Liver (tissue), 9 donors: ENCODE results near the gene PKP1. TPM values are rescaled to one million over a fixed set of nuclear protein-coding genes. Genes with fewer than 3 reads are reported as not detected.

Experiments
- DNase-seq: peaks from one replicate; pipeline ENCODE4 v3.0.0-alpha.2; 2017; ENCODE audit warnings: low spot score
- H3K27ac ChIP-seq, 2 donors: one replicate each; pipeline ENCODE4 v1.7.0; 2013; ENCODE audit warnings: inconsistent platforms in 2 of 2, low read length in 2 of 2, control low read depth in 1 of 2, low read depth in 1 of 2, mild to moderate bottlenecking in 1 of 2
- H3K27me3 ChIP-seq, 4 donors: one replicate each; pipeline versions ENCODE4 v1.6.1 to v1.7.0; 2013; ENCODE audit warnings: low read length in 3 of 4, inconsistent platforms in 1 of 4, mild to moderate bottlenecking in 1 of 4, moderate library complexity in 1 of 4; ENCODE audit not compliant: control insufficient read depth in 4 of 4, insufficient read depth in 4 of 4
- H3K36me3 ChIP-seq, 4 donors: one replicate each; pipeline versions ENCODE4 v1.6.1 to v1.7.0; 2013; ENCODE audit warnings: low read length in 3 of 4, mild to moderate bottlenecking in 3 of 4, low read depth in 1 of 4, moderate library complexity in 1 of 4; ENCODE audit not compliant: control insufficient read depth in 4 of 4, insufficient read depth in 3 of 4
- H3K4me1 ChIP-seq, 4 donors: one replicate each; pipeline versions ENCODE4 v1.6.1 to v1.7.0; 2013; ENCODE audit warnings: low read length in 3 of 4, mild to moderate bottlenecking in 3 of 4, moderate library complexity in 1 of 4; ENCODE audit not compliant: control insufficient read depth in 4 of 4, insufficient read depth in 4 of 4
- H3K4me3 ChIP-seq, 3 donors: one replicate each; pipeline versions ENCODE4 v1.6.1 to v1.7.0; 2013; ENCODE audit warnings: low read length in 3 of 3, control low read depth in 1 of 3, low read depth in 1 of 3, mild to moderate bottlenecking in 1 of 3
- H3K9ac ChIP-seq, 2 donors: one replicate each; pipeline ENCODE4 v1.7.0; 2013; ENCODE audit warnings: low read length in 2 of 2, mild to moderate bottlenecking in 2 of 2, moderate library complexity in 2 of 2, control low read depth in 1 of 2, low read depth in 1 of 2
- H3K9me3 ChIP-seq, 4 donors: one replicate each; pipeline versions ENCODE4 v1.6.1 to v1.7.0; 2013; ENCODE audit warnings: low read length in 3 of 4; ENCODE audit not compliant: control insufficient read depth in 4 of 4
- EGR1 ChIP-seq, 2 donors: IDR thresholded peaks; 2 replicates each; pipeline ENCODE4 v1.6.1; 2016 to 2018; ENCODE audit warnings: antibody characterized with exemption in 2 of 2, low read depth in 2 of 2
- FOXA1 ChIP-seq: IDR thresholded peaks from 2 replicates; pipeline ENCODE4 v1.6.1; 2016; ENCODE audit warnings: antibody characterized with exemption
- FOXA2 ChIP-seq: IDR thresholded peaks from 2 replicates; pipeline ENCODE4 v1.6.1; 2016; ENCODE audit warnings: antibody characterized with exemption
- GABPA ChIP-seq, 2 donors: IDR thresholded peaks in 1 of 2; conservative IDR thresholded peaks in 1 of 2; 2 replicates each; pipeline ENCODE4 v1.6.1; 2016; ENCODE audit warnings: antibody characterized with exemption in 2 of 2, mild to moderate bottlenecking in 1 of 2, moderate library complexity in 1 of 2
- HNF4A ChIP-seq, 2 donors: conservative IDR thresholded peaks; 2 replicates each; pipeline ENCODE4 v1.6.1; 2016; ENCODE audit warnings: antibody characterized with exemption in 2 of 2, mild to moderate bottlenecking in 2 of 2
- HNF4G ChIP-seq: IDR thresholded peaks from 2 replicates; pipeline ENCODE4 v1.6.1; 2016; ENCODE audit warnings: antibody characterized with exemption
- JUND ChIP-seq, 2 donors: IDR thresholded peaks; 2 replicates each; pipeline ENCODE4 v1.6.1; 2016; ENCODE audit warnings: antibody characterized with exemption in 2 of 2
- NR2F2 ChIP-seq: IDR thresholded peaks from 2 replicates; pipeline ENCODE4 v1.6.1; 2016; ENCODE audit warnings: antibody characterized with exemption
- RAD21 ChIP-seq, 2 donors: IDR thresholded peaks; 2 replicates each; pipeline ENCODE4 v1.6.1; 2016; ENCODE audit warnings: antibody characterized with exemption in 2 of 2, mild to moderate bottlenecking in 2 of 2
- RXRA ChIP-seq, 2 donors: IDR thresholded peaks; 2 replicates each; pipeline ENCODE4 v1.6.1; 2017 to 2018; ENCODE audit warnings: antibody characterized with exemption in 2 of 2, mild to moderate bottlenecking in 1 of 2
- SP1 ChIP-seq: IDR thresholded peaks from 2 replicates; pipeline ENCODE4 v1.6.1; 2018; ENCODE audit warnings: antibody characterized with exemption, mild to moderate bottlenecking
- TAF1 ChIP-seq: conservative IDR thresholded peaks from 2 replicates; pipeline ENCODE4 v1.6.1; 2016; ENCODE audit warnings: antibody characterized with exemption, mild to moderate bottlenecking
- YY1 ChIP-seq: IDR thresholded peaks from 2 replicates; pipeline ENCODE4 v1.6.1; 2016; ENCODE audit warnings: antibody characterized with exemption, mild to moderate bottlenecking
- WGBS: extraction: QIAGEN DNeasy Blood & Tissue Kit; methylation state at CpG from one replicate; pipeline ENCODE4 v1.1.7; 2013; 5-methylcytosine and 5-hydroxymethylcytosine counted together
- polyA plus RNA-seq, 2 donors: library from polyadenylated mRNA; stranded (reverse) in 1 of 2; unstranded in 1 of 2; fragments of 200-250 nt in 1 of 2; fragments of >200 nt in 1 of 2; fragmentation: Nextera tagmentation in 1 of 2; extraction: Ambion mirVana in 1 of 2; gene quantifications; one replicate each; pipeline versions ENCODE4 v1.2.1 to v1.2.3, GENCODE V29; 2013 to 2015
- total RNA-seq, 2 donors: library from RNA; depleted of rRNA; stranded (reverse); fragments of >200 nt; gene quantifications; one replicate each; pipeline ENCODE4 v1.2.3, GENCODE V29; 2014
- TF ChIP-seq, protein P1 (sequence below): IDR thresholded peaks from 2 replicates; pipeline ENCODE4 v1.6.1; 2016; ENCODE audit warnings: antibody characterized with exemption
- TF ChIP-seq, protein P2 (sequence below): IDR thresholded peaks from 2 replicates; pipeline ENCODE4 v1.6.1; 2016; ENCODE audit warnings: antibody characterized with exemption
- TF ChIP-seq, protein P3 (sequence below): fragments of 150-350 bp; IDR thresholded peaks from 2 replicates; pipeline ENCODE4 v1.5.1; 2017; ENCODE audit warnings: improper control_type of control experiment, low read depth, low read length; ENCODE audit not compliant: missing input control
- TF ChIP-seq, protein P4 (sequence below): IDR thresholded peaks from 2 replicates; pipeline ENCODE4 v1.6.1; 2016; ENCODE audit warnings: antibody characterized with exemption, mild to moderate bottlenecking
- donor health status: healthy.
- donor health status: healthy.
- donor health status: healthy.
- donor health status: healthy.
- donor health status: healthy.

Gene PKP1
- total and polyA plus RNA-seq, 4 donors = 0.01 TPM; not detected in 3

DNA sequence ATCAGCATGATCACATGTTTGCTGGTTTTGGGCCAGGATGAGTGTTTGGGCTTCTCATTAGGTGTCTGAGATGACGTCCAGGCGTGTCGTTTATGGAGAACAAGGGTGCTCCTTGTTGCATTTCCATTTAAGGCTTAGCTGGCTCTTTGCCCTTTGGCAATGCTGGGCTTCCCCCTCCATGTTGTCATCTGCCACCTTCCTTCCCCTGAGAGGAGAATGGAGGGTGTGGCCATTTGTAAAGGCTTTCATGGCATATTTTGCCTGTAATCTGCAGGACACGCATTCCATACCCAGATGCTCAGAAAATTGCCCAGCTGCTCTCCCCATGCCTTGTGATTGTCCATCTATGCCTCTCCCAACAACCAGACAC is 27.7 kb downstream of the PKP1 start:
- TF ChIP-seq NR2F2 (no peak), SP1 (no peak), FOXA2 (no peak), FOXA1 (no peak), HNF4G (no peak), HNF4A (conservative IDR thresholded peaks at IDR 0.05) (no peak), RAD21 (IDR thresholded peaks at IDR 0.05) (no peak), EGR1 (IDR thresholded peaks at IDR 0.05; ENCODE audit: low read depth in 2 of 2) (no peak), GABPA (IDR thresholded peaks at IDR 0.05 in 1 of 2, conservative IDR thresholded peaks at IDR 0.05 in 1 of 2) (no peak), RXRA (IDR thresholded peaks at IDR 0.05) (no peak), TAF1 (no peak)
- TF ChIP-seq, protein P1, sequence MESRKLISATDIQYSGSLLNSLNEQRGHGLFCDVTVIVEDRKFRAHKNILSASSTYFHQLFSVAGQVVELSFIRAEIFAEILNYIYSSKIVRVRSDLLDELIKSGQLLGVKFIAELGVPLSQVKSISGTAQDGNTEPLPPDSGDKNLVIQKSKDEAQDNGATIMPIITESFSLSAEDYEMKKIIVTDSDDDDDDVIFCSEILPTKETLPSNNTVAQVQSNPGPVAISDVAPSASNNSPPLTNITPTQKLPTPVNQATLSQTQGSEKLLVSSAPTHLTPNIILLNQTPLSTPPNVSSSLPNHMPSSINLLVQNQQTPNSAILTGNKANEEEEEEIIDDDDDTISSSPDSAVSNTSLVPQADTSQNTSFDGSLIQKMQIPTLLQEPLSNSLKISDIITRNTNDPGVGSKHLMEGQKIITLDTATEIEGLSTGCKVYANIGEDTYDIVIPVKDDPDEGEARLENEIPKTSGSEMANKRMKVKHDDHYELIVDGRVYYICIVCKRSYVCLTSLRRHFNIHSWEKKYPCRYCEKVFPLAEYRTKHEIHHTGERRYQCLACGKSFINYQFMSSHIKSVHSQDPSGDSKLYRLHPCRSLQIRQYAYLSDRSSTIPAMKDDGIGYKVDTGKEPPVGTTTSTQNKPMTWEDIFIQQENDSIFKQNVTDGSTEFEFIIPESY = no peak
- TF ChIP-seq, protein P2, sequence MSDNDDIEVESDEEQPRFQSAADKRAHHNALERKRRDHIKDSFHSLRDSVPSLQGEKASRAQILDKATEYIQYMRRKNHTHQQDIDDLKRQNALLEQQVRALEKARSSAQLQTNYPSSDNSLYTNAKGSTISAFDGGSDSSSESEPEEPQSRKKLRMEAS = no peak
- TF ChIP-seq, protein P3, sequence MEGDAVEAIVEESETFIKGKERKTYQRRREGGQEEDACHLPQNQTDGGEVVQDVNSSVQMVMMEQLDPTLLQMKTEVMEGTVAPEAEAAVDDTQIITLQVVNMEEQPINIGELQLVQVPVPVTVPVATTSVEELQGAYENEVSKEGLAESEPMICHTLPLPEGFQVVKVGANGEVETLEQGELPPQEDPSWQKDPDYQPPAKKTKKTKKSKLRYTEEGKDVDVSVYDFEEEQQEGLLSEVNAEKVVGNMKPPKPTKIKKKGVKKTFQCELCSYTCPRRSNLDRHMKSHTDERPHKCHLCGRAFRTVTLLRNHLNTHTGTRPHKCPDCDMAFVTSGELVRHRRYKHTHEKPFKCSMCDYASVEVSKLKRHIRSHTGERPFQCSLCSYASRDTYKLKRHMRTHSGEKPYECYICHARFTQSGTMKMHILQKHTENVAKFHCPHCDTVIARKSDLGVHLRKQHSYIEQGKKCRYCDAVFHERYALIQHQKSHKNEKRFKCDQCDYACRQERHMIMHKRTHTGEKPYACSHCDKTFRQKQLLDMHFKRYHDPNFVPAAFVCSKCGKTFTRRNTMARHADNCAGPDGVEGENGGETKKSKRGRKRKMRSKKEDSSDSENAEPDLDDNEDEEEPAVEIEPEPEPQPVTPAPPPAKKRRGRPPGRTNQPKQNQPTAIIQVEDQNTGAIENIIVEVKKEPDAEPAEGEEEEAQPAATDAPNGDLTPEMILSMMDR = no peak
- TF ChIP-seq, protein P4, sequence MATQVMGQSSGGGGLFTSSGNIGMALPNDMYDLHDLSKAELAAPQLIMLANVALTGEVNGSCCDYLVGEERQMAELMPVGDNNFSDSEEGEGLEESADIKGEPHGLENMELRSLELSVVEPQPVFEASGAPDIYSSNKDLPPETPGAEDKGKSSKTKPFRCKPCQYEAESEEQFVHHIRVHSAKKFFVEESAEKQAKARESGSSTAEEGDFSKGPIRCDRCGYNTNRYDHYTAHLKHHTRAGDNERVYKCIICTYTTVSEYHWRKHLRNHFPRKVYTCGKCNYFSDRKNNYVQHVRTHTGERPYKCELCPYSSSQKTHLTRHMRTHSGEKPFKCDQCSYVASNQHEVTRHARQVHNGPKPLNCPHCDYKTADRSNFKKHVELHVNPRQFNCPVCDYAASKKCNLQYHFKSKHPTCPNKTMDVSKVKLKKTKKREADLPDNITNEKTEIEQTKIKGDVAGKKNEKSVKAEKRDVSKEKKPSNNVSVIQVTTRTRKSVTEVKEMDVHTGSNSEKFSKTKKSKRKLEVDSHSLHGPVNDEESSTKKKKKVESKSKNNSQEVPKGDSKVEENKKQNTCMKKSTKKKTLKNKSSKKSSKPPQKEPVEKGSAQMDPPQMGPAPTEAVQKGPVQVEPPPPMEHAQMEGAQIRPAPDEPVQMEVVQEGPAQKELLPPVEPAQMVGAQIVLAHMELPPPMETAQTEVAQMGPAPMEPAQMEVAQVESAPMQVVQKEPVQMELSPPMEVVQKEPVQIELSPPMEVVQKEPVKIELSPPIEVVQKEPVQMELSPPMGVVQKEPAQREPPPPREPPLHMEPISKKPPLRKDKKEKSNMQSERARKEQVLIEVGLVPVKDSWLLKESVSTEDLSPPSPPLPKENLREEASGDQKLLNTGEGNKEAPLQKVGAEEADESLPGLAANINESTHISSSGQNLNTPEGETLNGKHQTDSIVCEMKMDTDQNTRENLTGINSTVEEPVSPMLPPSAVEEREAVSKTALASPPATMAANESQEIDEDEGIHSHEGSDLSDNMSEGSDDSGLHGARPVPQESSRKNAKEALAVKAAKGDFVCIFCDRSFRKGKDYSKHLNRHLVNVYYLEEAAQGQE = no peak
- Histone ChIP-seq H3K4me3 (no peak overlapping the region), H3K9ac (no peak overlapping the region), H3K36me3 (no peaks in the 10 kb centered on the region), H3K4me1 (peaks cover 0 to 10% (median 5%) of the 10 kb centered on the region in 4 donors), H3K27ac (no peak overlapping the region), H3K27me3 (no peaks in the 10 kb centered on the region), H3K9me3 (no peaks in the 10 kb centered on the region)
- DNase-seq = no peak
- 77% methylated on average over 4 of the region's 4 CpGs for WGBS

DNA sequence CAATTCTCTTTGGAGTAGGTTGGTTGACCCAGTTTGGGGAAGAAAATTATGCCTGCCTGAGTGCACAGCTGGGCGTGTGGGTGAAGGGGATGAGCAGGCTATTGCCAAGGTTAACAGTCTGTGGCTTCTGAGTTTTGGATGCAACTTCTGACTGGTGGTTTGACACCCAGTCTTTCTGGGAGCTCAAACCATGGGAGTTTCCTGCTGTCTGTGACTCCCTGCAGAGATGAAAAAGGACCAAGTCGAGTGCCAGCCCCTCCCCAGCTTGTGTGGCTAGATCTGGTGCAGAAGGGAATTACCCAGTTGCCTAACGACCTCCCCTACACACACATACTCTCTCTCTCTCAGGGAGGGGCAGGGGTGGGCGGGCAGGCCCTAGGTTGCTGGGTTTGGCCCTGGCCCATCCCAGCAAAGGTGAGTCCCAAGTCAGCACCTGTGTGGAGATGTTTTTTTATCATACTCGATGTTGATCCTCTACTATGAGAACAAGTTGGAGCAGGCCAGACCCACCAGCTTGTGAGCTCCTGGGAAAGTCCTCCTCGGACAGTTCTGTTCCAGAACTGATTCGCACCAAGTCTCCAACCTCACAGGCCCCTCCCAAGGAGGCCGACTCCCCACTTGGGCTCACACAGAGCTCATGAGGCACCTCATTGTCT is 28.2 kb downstream of the PKP1 start:
- Histone ChIP-seq H3K27ac (no peak overlapping the region), H3K4me1 (peaks cover 0 to 10% (median 5%) of the 10 kb centered on the region in 4 donors), H3K9me3 (no peaks in the 10 kb centered on the region), H3K36me3 (no peaks in the 10 kb centered on the region), H3K4me3 (no peak overlapping the region), H3K27me3 (no peaks in the 10 kb centered on the region), H3K9ac (no peak overlapping the region)
- DNase-seq = no peak
- WGBS = 65% methylated on average over 8 of the region's 8 CpGs
- TF ChIP-seq RXRA (IDR thresholded peaks at IDR 0.05) (no peak), GABPA (IDR thresholded peaks at IDR 0.05 in 1 of 2, conservative IDR thresholded peaks at IDR 0.05 in 1 of 2) (no peak), NR2F2 (no peak), FOXA2 (no peak), EGR1 (IDR thresholded peaks at IDR 0.05; ENCODE audit: low read depth in 2 of 2) (no peak), FOXA1 (no peak), JUND (IDR thresholded peaks at IDR 0.05) (no peak), TAF1 (no peak), YY1 (no peak), RAD21 (IDR thresholded peaks at IDR 0.05) (no peak)
- TF ChIP-seq, protein P2 = no peak
- TF ChIP-seq, protein P1 = no peak
- TF ChIP-seq, protein P4 = no peak
